ENCODE results near the gene OVCH2. TPM values are rescaled to one million over a fixed set of nuclear protein-coding genes. Genes with fewer than 3 reads are reported as not detected.

The OVCH2 gene
- total RNA-seq, 2 donors from 2014 or later = not detected

- no peak for TF ChIP-seq CTCF (IDR thresholded peaks at IDR 0.05)
- H3K36me3 ChIP-seq = no peaks in the 10 kb centered on the region
- peak overlapping the region; percentile 57 to 60 for H3K4me3 ChIP-seq
- H3K4me1 ChIP-seq = peaks cover 0 to 17% of the 10 kb centered on the region in 2 donors
- H3K27me3 ChIP-seq = no peaks in the 10 kb centered on the region
- H3K27ac ChIP-seq = peak overlapping the region; percentile 25 to 30
- DNase-seq (ENCODE audit: low spot score) = no peak
- no peaks in the 10 kb centered on the region for H3K9me3 ChIP-seq
Measured at GRCh38 chr11:7673724-7674434, 32.4 kb downstream of the OVCH2 start.

- TF ChIP-seq CTCF (IDR thresholded peaks at IDR 0.05) = no peak
- H3K4me3 ChIP-seq = peak within 1 kb of the TSS; percentile 57 to 60
- H3K4me1 ChIP-seq = peaks cover 0 to 17% of the 10 kb centered on the region in 2 donors
- H3K27ac ChIP-seq = peak within 1 kb of the TSS; percentile 25 to 30
- DNase-seq (ENCODE audit: low spot score) = no peak
- no peaks in the 10 kb centered on the region for H3K27me3 ChIP-seq
- H3K36me3 ChIP-seq = no peaks in the 10 kb centered on the region
- no peaks in the 10 kb centered on the region for H3K9me3 ChIP-seq
Measured at GRCh38 chr11:7672960-7673723, 33.1 kb downstream of the OVCH2 start, which contains the start of gene CYB5R2. CYB5R2 (minus strand) TSS chr11:7673500; CDS start chr11:7672825, 675 bp downstream.

- DNase-seq (ENCODE audit: low spot score) = no peak
- no peak for TF ChIP-seq CTCF (IDR thresholded peaks at IDR 0.05)
- peaks cover 3% of the 10 kb centered on the region for H3K36me3 ChIP-seq
- H3K4me1 ChIP-seq = peaks cover 0 to 17% of the 10 kb centered on the region in 2 donors
- no peak overlapping the region for H3K4me3 ChIP-seq
- no peaks in the 10 kb centered on the region for H3K27me3 ChIP-seq
- no peak overlapping the region for H3K27ac ChIP-seq
- H3K9me3 ChIP-seq = no peaks in the 10 kb centered on the region
Measured at GRCh38 chr11:7672276-7672959, 33.9 kb downstream of the OVCH2 start.

- Histone ChIP-seq H3K36me3 (peaks cover 11% of the 10 kb centered on the region), H3K9me3 (no peaks in the 10 kb centered on the region), H3K4me1 (peaks cover 0 to 17% of the 10 kb centered on the region in 2 donors), H3K4me3 (no peak overlapping the region), H3K27me3 (no peaks in the 10 kb centered on the region), H3K27ac (no peak overlapping the region)
- no peak for TF ChIP-seq CTCF (IDR thresholded peaks at IDR 0.05)
- no peak for DNase-seq (ENCODE audit: low spot score)
Measured at GRCh38 chr11:7671347-7672215, 34.7 kb downstream of the OVCH2 start.

- no peak for DNase-seq (ENCODE audit: low spot score)
Measured at GRCh38 chr11:7670641-7671040, 35.6 kb downstream of the OVCH2 start.

More at GRCh38 chr11:7670641-7671040, 35.6 kb downstream of the OVCH2 start:
- Histone ChIP-seq H3K4me1 (peaks cover 0 to 17% of the 10 kb centered on the region in 2 donors), H3K4me3 (no peak overlapping the region), H3K27ac (no peak overlapping the region), H3K27me3 (no peaks in the 10 kb centered on the region), H3K9me3 (no peaks in the 10 kb centered on the region), H3K36me3 (peaks cover 11% of the 10 kb centered on the region)
- no peak for TF ChIP-seq CTCF (IDR thresholded peaks at IDR 0.05)
